GM12864 (cell line): ENCODE data around the gene DAZL.

ENCODE experiments used
- DNase-seq: peaks from one replicate; pipeline ENCODE4 v3.0.0-alpha.2; 2011; ENCODE audit warnings: low read depth
- H3K4me3 ChIP-seq: 2 replicates; pipeline ENCODE4 v1.5.1; 2011; ENCODE audit warnings: mild to moderate bottlenecking, low read depth, low read length, control low read depth
- TF ChIP-seq, protein P1 (sequence below): IDR thresholded peaks from 2 replicates; pipeline ENCODE4 v1.5.1; 2011; ENCODE audit warnings: low read depth, mild to moderate bottlenecking, moderate library complexity, low read length, control low read depth, inconsistent platforms; ENCODE audit errors: missing control alignments

DAZL gene

DNA sequence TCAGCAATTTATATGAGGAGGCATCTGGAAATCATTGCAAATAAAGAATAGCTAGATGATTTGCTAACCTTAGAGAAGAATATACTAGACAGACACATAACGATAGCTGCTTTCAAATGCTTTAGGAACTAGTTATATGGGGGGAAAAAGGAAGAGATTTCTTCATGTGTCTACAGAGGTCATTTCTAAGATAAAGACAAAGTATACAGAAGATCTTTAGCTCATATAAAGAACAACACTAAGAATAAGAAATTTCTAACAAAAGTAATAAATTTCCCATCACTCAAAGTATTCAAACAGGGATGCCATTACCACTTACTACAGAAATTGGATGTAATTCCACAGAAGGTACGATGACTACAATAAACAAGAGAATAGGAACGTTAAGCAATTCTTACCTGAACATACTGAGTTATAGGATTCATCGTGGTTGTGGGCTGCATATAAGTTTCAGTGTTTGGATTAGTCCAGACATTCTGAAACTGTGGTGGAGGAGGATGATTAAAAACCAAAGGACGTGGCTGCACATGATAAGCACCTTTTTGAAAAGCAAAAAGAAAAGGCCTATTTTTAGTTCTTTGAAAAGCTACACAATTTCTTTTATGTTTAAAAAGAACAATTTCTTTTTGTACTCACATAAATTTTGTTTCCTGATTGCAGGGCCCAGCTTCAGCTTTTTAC is 8.7 kb downstream of the DAZL start:
- peak; percentile 30 for DNase-seq
- no peak overlapping the region for H3K4me3 ChIP-seq
- TF ChIP-seq, protein P1, sequence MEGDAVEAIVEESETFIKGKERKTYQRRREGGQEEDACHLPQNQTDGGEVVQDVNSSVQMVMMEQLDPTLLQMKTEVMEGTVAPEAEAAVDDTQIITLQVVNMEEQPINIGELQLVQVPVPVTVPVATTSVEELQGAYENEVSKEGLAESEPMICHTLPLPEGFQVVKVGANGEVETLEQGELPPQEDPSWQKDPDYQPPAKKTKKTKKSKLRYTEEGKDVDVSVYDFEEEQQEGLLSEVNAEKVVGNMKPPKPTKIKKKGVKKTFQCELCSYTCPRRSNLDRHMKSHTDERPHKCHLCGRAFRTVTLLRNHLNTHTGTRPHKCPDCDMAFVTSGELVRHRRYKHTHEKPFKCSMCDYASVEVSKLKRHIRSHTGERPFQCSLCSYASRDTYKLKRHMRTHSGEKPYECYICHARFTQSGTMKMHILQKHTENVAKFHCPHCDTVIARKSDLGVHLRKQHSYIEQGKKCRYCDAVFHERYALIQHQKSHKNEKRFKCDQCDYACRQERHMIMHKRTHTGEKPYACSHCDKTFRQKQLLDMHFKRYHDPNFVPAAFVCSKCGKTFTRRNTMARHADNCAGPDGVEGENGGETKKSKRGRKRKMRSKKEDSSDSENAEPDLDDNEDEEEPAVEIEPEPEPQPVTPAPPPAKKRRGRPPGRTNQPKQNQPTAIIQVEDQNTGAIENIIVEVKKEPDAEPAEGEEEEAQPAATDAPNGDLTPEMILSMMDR = no peak

DNA sequence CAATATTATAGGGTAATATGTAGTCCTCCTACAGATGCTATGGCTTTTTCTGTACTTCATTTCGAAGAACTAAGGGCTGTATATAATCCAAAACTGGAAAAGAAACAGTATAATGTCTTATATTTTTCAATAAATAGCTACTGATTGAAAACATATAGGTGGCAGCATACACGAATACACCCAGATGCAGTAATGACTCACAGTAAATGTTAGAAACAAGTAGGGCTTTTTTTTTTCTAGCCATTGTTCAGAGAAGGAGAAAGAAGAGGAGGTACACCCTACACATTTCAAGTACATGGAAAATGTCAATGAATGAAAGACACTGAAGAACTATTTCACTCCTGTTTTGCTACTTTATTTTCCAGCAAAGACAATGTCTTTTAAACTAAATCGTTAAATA is 9.4 kb downstream of the DAZL start:
- TF ChIP-seq, protein P1 = no peak
- H3K4me3 ChIP-seq = no peak overlapping the region
- DNase-seq = no peak

DNA sequence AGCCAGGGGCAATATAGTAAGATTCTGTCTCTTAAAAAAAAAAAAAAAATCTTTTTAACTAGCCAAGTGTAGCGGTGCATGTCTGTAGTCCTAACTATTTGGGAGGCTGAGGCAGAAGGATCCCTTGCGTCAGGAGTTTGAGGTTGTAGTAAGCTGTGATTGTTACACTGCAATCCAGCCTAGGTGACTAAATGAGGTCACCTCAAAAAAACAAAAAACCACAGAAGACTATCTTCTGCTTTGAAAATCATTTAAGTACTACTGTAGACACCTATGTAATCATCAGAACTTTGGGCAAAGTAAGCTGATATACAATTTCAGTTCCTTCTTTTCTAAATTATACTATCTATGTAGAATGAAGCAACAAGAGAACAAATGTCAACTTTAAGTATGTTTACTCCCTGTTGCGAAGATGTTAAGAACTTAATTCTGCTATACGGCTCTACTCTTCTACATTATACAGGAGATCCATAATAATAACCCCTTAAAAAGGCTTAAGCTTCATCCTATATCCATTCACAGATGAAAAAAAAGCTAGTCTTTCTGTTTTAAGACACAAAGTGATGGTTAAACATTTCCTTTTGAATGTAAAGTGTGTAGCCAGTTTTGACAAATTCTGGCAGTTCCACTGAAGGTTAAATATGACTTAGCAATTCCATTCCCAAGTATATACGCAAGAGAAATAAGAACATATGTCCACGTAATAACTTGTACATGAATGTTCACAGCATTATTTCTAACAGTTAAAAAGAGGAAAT is 15.2 kb downstream of the DAZL start:
- TF ChIP-seq, protein P1 = no peak
- H3K4me3 ChIP-seq = no peak overlapping the region; the same call in 1 of the 2 replicates
- peak; percentile 59 for DNase-seq

DNA sequence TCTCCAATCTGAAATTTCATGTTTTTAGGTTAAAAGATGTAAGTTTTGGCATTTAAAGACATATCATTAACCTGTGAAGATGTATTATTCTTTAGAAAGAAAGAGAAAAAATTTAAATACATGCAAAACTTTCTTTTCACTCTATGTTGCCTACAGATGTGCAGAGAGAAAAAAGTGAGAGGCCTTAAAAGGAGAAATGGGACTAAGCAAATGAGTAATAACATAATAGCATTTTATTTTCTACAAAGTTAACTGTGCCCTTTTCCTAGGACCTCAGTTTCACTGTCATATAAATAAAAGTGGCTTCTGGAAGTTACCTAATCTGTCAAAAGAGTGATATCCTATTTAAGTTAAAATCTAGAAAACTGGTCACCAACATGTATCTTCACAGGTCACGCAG is 16.1 kb downstream of the DAZL start:
- H3K4me3 ChIP-seq = no peak overlapping the region
- TF ChIP-seq, protein P1 = no peak

DNA sequence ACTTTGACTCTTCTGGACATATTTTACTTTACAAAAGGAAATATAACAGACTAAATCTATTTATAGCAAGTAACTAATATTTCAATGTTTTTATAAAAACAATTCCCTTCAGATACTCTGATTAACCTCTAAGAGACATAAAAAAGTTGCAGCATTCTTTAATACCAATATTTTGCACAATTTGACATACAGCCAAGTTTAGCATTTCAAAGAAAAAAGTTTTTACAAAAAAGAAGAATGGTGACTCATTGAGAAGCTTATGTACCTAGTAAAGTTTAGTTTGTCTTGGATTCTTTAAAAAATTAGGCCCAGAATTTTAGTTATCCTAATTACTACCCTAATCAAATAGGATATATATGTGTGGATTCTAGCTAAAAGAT is 17.6 kb downstream of the DAZL start:
- no peak overlapping the region for H3K4me3 ChIP-seq
- no peak for DNase-seq
- TF ChIP-seq, protein P1 = no peak

More for the DNA sequence above, 16.1 kb downstream of the DAZL start:
- no peak for DNase-seq

DNA sequence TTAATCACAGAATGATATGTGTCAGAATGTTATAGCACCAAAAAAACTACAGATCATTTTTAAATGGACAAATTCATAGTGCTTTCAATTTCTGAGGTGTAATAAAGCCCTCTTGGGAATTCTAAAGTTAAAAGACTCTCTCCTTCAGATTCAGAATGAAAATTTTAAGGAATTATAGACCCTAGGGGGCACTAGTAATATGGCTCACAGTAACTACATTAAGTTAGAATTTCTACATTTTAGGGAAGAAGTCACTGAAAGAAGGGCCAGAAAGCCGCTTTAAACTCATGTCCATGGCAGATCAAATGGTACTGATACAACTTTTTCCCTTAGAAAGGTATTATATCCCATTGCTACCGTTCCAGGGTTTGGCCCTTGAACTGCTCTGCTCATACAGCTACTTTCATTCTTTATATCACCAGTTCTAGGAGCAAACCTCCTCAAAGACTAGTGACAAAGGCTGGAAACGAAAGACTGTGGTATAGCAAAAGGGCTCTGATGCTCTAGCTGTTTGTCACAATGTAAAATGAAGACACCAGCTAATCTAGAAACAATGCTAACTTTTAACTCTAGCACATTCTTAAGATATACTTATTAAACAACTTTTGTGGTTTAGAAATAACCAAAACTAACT is 18.1 kb downstream of the DAZL start:
- TF ChIP-seq, protein P1 = no peak
- no peak overlapping the region for H3K4me3 ChIP-seq
- no peak for DNase-seq
